RPMI8226 (cell line): ENCODE data around the gene HFE.
A peak's percentile ranks its signal among the peaks of the same experiment; 100 is the strongest.
"Not testable (repeated sequence)": the region's sequence is repeated elsewhere in the genome, so short reads cannot be mapped to it uniquely, and the experiment has no call there.

Source experiments
- DNase-seq: peaks from one replicate; pipeline ENCODE4 v3.0.0-alpha.2; 2015

HFE gene

GRCh38 chr6:26064619-26065257, 22.5 kb upstream of the HFE start:
- DNase-seq = peak; percentile 72

DNA sequence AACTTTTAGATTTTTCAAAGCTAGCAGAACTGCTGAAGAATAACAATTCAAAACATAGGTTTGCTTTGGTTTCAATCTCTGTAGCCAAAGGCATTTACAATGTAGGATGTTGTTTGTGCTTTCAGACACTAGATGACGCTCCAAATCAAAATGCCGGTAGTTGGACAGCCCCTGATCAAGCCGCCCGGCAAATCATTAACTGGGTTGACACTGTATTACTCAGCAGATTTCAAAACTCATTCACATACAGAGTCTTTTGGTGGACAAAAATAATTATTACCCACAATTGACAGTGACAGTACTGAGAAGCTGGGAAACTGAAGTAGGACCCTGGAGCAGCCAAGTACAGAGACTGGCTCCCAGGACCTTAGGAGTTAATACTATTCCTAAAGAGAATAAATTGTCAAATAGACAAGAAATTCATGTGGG, 21.3 kb upstream of the HFE start:
- DNase-seq = peak; percentile 89

- no peak for DNase-seq
Observed at GRCh38 chr6:26067367-26067766, 19.9 kb upstream of the HFE start.

- DNase-seq = no peak
Observed at GRCh38 chr6:26068036-26068435, 19.2 kb upstream of the HFE start.

DNA sequence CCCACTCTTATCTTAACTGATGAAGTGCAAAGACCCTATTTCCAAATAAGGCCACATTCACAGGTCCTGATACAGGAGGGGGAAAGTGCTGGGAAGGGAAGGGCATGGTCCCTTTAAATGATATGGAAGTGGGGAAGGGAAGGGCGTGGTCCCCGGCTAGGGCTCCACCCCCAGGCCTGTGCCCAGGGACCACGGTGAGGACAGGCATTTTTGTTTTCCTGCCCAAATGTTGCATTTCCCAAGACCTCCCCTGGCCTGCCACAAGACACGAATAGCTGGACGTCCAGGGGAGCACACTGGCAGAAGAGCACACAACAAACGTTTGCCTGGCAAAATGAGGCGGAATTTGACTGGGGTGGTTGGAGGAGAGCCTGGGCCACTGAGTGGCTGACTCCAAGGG, 16.1 kb upstream of the HFE start:
- DNase-seq = no peak

- DNase-seq = no peak
Observed at GRCh38 chr6:26075063-26075717, 12.0 kb upstream of the HFE start.

GRCh38 chr6:26078066-26078465, 9.2 kb upstream of the HFE start:
- DNase-seq = not testable (repeated sequence)

- DNase-seq = not testable (repeated sequence)
Observed at GRCh38 chr6:26081096-26081495, 6.1 kb upstream of the HFE start.

DNA sequence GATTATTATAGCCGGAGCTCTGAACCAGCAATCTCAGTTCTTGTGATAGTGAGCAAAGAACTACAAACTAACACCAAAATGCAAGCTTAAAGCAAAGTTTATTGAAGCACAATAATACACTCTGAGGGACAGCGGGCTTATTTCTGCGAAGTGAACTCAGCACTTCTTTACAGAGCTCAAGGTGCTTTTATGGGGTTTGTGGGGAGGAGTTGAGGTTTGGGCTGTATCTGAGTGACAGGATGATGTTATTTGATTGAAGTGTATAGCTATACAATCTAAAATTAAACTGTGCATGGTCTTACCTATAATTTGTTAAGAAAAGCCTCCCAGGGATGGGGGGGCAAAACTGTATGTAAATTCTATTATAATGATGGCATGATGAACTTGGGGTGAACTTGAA, 1.0 kb upstream of the HFE start:
- DNase-seq = no peak

DNA sequence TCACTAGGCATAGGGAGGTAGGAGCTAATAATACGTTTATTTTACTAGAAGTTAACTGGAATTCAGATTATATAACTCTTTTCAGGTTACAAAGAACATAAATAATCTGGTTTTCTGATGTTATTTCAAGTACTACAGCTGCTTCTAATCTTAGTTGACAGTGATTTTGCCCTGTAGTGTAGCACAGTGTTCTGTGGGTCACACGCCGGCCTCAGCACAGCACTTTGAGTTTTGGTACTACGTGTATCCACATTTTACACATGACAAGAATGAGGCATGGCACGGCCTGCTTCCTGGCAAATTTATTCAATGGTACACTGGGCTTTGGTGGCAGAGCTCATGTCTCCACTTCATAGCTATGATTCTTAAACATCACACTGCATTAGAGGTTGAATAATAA, 1.1 kb downstream of the HFE start:
- no peak for DNase-seq

DNA sequence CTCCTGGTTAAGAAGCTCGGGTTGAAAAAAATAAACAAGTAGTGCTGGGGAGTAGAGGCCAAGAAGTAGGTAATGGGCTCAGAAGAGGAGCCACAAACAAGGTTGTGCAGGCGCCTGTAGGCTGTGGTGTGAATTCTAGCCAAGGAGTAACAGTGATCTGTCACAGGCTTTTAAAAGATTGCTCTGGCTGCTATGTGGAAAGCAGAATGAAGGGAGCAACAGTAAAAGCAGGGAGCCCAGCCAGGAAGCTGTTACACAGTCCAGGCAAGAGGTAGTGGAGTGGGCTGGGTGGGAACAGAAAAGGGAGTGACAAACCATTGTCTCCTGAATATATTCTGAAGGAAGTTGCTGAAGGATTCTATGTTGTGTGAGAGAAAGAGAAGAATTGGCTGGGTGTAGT, 2.0 kb downstream of the HFE start:
- DNase-seq = no peak

DNA sequence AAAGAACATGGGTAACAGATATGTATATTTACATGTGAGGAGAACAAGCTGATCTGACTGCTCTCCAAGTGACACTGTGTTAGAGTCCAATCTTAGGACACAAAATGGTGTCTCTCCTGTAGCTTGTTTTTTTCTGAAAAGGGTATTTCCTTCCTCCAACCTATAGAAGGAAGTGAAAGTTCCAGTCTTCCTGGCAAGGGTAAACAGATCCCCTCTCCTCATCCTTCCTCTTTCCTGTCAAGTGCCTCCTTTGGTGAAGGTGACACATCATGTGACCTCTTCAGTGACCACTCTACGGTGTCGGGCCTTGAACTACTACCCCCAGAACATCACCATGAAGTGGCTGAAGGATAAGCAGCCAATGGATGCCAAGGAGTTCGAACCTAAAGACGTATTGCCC, 5.2 kb downstream of the HFE start:
- peak; percentile 16 for DNase-seq

- no peak for DNase-seq
Observed at GRCh38 chr6:26094036-26094435, 6.8 kb downstream of the HFE start.

- DNase-seq = peak; percentile 80
Observed at GRCh38 chr6:26097268-26097875, 10.1 kb downstream of the HFE start.

GRCh38 chr6:26103141-26103769, 16.0 kb downstream of the HFE start:
- DNase-seq = no peak

GRCh38 chr6:26103770-26104456, 16.7 kb downstream of the HFE start:
- peak; percentile 94 for DNase-seq

DNA sequence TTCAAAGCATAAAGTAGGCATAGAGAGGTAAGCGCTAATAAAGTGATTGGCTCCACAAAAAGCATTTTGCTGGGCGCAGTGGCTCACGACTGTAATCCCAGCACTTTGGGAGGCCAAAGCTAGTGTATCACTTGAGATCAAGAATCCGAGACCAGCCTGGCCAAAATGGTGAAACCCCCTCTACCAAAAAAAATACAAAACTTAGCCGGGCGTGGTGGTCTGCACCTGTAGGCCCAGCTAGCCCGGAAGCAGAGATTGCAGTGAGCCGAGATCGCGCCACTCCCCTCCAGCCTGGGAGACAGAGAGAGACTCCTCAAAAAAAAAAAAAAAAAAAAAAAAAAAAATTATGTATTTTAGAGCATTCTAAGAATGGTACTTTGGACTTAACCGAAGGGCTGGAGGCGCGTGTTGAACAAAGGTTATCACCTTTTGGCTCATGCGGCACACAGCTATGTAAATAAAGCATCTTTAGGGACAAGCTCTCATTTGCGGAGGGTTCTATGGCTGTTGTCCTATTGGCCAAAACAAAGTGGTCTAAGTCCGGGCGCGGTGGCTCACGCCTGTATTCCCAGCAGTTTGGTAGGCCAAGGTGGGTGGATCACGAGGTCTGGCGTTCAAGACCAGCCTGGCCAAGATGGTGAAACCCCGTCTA, 17.4 kb downstream of the HFE start:
- DNase-seq = no peak

GRCh38 chr6:26105109-26105730, 18.0 kb downstream of the HFE start:
- no peak for DNase-seq

DNA sequence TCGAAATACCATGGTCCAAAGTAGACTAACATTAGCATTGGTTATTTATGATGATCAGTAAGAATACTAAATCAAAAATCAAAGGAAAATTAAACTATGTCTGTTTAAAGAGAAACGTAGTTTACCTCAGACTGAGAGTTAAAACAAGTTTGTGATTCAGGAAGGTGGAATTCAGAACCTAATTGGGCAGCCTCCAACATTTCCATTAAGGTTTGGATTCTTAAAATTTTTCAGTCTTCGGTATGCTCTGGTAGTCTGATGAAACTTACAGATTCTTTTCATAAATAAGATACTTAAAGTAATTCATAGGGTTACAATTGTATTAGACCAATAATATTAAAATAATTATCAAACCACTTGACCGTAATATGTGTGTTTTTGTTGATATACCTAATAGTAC, 18.6 kb downstream of the HFE start:
- no peak for DNase-seq

DNA sequence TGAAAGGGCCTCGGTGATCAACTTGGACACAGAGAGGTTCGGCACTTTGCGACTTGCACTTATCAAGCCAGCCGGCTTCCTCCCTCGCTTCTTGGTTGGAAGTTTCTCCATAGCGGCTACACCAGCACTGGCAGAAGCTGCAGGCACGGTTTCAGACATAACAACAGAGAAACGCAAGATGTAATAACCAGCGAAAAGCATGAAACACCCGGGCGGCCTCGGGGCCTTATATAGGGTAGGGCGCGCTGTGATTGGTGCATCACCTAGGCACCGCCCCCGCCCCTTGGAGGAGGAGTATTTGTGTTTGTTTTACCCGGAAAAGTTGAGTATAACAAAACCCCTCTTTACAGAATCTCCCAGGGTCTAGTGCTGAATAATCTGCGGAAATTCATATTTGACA, 20.7 kb downstream of the HFE start:
- DNase-seq = no peak

DNA sequence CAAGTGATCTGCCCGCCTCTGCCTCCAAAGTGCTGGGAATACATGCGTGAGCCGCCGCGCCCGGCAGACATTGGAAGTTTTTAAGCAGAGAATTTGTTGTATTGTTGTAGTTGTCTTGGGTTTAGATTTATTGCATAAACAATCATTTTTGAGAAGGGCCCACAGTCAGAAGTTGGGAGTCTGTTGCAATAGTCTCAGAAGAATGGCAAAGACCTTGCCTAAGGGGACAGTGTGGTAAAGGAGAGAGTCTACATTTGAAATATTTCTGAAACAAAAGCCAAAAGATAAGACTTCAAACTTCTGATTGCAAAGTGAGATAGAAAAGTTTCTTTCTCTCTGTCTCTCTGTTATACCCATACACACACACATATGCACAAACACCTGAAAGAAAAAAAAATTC, 22.5 kb downstream of the HFE start:
- DNase-seq = no peak

GRCh38 chr6:26113570-26113969, 26.3 kb downstream of the HFE start:
- no peak for DNase-seq
